T-helper 2 cell treated with Interferon-gamma antibody and Interleukin-4, amounts not matched to agents 100 ng/mL and 5 ng/mL, for 36 hours (primary cell): ENCODE measurements around the gene PROC. TPM values are rescaled to one million over a fixed set of nuclear protein-coding genes. Genes with fewer than 3 reads are reported as not detected.
"Not testable (repeated sequence)": the region's sequence is repeated elsewhere in the genome, so short reads cannot be mapped to it uniquely, and the experiment has no call there.

Source experiments
- intact Hi-C: fragments of 100-400 bp; cut with micrococcal nuclease; formaldehyde crosslinking; loops from one replicate; pipeline ENCODE4 v1.15.1; 2023
- total RNA-seq: library from RNA; stranded (reverse); gene quantifications from 2 replicates; pipeline ENCODE4 v1.2.3, GENCODE V29; 2022

The PROC gene
- total RNA-seq, 1 donor from 2014 or later = not detected

DNA sequence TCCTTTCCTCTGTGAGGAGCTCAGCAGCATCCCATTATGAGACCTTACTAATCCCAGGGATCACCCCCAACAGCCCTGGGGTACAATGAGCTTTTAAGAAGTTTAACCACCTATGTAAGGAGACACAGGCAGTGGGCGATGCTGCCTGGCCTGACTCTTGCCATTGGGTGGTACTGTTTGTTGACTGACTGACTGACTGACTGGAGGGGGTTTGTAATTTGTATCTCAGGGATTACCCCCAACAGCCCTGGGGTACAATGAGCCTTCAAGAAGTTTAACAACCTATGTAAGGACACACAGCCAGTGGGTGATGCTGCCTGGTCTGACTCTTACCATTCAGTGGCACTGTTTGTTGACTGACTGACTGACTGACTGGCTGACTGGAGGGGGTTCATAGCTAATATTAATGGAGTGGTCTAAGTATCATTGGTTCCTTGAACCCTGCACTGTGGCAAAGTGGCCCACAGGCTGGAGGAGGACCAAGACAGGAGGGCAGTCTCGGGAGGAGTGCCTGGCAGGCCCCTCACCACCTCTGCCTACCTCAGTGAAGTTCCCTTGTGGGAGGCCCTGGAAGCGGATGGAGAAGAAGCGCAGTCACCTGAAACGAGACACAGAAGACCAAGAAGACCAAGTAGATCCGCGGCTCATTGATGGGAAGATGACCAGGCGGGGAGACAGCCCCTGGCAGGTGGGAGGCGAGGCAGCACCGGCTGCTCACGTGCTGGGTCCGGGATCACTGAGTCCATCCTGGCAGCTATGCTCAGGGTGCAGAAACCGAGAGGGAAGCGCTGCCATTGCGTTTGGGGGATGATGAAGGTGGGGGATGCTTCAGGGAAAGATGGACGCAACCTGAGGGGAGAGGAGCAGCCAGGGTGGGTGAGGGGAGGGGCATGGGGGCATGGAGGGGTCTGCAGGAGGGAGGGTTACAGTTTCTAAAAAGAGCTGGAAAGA is 7.6 kb downstream of the PROC start:
- intact Hi-C loops = loop anchor here (10.0 kb wide), 1 partner anchor 219 kb away; the partner anchor contains the start of gene GPR17

- intact Hi-C loops = loop anchor here (10.0 kb wide), 1 partner anchor 218 kb away; the partner anchor contains the start of gene GPR17
These were observed 8.5 kb downstream of the PROC start for GRCh38 chr2:127426501-127427354.

DNA sequence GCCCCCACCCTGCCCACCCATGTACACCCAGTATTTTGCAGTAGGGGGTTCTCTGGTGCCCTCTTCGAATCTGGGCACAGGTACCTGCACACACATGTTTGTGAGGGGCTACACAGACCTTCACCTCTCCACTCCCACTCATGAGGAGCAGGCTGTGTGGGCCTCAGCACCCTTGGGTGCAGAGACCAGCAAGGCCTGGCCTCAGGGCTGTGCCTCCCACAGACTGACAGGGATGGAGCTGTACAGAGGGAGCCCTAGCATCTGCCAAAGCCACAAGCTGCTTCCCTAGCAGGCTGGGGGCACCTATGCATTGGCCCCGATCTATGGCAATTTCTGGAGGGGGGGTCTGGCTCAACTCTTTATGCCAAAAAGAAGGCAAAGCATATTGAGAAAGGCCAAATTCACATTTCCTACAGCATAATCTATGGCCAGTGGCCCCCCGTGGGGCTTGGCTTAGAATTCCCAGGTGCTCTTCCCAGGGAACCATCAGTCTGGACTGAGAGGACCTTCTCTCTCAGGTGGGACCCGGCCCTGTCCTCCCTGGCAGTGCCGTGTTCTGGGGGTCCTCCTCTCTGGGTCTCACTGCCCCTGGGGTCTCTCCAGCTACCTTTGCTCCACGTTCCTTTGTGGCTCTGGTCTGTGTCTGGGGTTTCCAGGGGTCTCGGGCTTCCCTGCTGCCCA is 9.3 kb downstream of the PROC start:
- intact Hi-C loops = loop anchor here (10.0 kb wide), 1 partner anchor 217 kb away; the partner anchor contains the start of gene GPR17

GRCh38 chr2:127428057-127428814 is 10.0 kb downstream of the PROC start:
- intact Hi-C loops = loop anchor here (10.0 kb wide), 1 partner anchor 217 kb away; the partner anchor contains the start of gene GPR17

- intact Hi-C loops = loop anchor here (10.0 kb wide), 1 partner anchor 216 kb away; the partner anchor contains the start of gene GPR17
These were observed 10.5 kb downstream of the PROC start for GRCh38 chr2:127428815-127429109.

DNA sequence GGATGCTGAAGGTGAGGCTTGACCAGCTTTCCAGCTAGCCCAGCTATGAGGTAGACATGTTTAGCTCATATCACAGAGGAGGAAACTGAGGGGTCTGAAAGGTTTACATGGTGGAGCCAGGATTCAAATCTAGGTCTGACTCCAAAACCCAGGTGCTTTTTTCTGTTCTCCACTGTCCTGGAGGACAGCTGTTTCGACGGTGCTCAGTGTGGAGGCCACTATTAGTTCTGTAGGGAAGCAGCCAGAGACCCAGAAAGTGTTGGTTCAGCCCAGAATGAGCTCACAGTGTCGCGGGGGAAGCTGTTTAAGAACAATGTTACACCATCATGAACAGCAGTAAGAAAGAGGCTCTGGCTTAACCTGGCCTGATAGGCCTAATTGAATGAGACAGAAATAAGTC is 11.1 kb downstream of the PROC start:
- intact Hi-C loops = loop anchor here (10.0 kb wide), 1 partner anchor 216 kb away; the partner anchor contains the start of gene GPR17

DNA sequence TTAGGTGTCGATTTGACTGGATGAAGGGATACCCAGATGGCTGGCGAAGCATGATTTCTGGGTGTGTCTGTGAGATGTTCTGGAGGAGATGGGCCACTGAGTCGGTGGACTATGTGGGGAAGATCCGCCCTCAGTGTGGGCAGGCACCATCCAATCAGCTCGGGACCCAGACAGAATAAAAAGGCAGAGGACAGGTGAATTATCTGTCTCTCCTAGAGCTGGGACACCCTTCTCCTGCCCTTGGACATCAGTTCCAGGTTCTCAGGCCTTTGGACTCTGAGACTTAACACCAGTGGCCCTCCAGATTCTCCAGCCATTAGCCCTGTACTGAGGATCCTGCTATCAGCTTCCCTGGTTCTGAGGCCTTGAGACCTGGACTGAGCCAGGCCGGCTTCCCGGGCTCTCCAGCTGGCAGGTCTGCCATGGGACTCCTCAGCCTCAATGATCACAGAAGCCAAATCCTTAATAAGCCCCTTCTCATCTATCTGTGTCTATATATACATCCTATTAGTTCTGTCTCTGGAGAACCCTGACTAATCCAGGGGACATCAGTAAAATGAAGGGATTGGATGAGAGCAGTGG is 11.7 kb downstream of the PROC start:
- intact Hi-C loops = loop anchor here (10.0 kb wide), 1 partner anchor 215 kb away; the partner anchor contains the start of gene GPR17

- intact Hi-C loops = no loop called here
These were observed 13.3 kb downstream of the PROC start for GRCh38 chr2:127431408-127432023.

DNA sequence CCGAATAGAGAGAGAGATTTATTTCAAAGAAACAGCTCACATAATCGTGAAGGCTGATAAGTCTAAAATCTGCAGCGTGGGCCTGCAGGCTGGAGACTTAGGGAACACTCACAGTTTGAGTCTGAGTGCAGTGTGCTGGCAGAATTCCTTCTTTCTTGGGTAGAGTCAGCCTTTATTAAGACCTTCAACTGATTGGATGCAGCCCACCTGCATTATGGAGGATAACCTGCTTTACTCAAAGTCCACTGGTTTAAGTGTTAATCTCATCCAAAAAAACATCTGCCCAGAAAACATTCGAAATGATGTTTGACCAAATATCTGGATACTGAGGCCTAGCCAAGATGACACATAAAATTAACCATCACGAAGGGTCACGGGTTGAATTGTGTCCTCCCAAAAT is 16.3 kb downstream of the PROC start:
- intact Hi-C loops = no loop called here

- intact Hi-C loops = no loop called here
These were observed 18.8 kb downstream of the PROC start for GRCh38 chr2:127437056-127437455.

DNA sequence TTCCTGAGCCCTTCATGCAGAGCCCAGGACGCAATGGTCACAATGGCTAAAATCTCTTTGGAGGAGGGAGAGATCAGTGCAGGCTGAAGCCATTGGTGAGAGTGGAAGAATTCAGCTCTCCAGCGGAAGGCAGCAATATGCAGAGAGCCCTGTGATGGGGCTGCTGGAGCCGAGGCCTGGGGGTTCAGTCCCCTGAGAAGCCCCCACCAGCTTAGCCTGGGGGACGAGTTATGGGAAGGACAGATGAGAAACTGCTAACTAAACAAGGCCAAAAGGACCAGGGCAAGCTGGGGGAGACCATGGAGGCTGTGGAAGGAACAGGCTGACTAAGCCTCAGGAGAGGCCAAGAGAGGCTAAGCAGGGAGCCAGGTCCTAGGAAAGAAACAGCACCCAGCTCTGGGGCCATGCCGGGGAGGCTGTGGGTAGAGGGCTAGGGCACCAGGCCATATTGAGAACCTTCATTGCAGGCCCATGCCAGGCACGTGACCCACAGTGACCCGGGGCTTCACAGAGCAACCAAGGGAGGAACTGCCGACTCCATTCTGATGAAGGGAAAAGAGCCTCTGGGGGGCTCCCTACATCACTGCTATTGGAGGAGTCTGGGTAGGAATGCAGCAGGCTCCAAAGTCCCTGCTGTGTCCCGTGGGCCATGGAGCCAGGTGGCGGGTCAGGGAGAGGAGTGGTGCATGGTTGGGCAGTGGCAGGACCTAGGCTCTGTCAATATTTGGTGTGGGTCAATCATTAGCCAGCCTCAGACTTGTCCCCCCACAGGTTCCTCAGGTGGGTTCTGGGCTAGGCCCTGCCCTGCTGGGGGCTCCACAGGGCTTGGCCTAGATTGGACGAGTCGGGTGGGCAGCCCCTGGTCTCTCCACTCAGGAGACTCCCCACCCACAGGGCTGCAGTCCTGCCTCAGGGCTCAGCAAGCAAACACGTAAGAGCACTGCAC is 19.8 kb downstream of the PROC start:
- intact Hi-C loops = no loop called here

DNA sequence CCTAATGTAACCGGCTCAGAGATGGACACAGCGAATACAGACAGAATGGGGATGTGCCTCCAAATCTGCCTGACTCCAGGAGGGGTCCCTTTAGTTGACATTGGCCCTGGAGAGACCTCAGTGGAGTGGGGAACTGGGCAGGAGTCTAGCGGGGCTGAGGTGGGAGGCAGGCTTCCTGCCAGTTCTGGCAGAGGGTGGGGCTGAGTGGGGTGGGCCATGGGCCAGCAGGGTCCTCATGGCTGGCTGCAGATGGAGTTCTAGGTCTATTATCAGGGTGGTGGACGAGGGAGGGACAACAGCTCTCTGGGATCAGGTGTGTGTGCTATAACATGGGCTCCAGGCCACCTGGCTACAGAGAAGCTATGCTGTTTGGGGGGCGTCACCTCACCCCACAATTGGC is 21.1 kb downstream of the PROC start:
- intact Hi-C loops = no loop called here

GRCh38 chr2:127448526-127448925 is 30.3 kb downstream of the PROC start:
- intact Hi-C loops = no loop called here

GRCh38 chr2:127449414-127449813 is 31.2 kb downstream of the PROC start:
- intact Hi-C loops = no loop called here

DNA sequence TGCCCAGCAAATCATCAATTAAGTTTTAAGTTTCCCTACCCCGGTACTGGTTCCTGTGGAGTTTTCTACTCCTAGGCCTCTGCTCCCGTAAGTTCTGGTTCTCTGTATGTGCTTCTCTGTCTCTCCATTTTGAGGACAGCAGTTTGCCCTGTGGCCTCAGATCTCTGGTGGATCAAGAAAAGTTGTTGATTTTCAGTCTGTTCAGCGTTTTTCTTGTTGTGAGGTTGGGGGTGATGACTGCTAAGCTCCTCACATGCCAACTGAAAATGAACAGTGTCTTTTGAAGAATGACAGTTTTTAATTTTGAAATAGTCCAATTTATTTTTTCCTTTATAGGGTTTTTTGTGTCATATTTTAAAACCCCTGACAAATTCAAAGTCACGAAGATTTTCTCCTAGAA is 31.7 kb downstream of the PROC start:
- intact Hi-C loops = no loop called here

GRCh38 chr2:127451981-127452380 is 33.8 kb downstream of the PROC start:
- intact Hi-C loops = no loop called here

DNA sequence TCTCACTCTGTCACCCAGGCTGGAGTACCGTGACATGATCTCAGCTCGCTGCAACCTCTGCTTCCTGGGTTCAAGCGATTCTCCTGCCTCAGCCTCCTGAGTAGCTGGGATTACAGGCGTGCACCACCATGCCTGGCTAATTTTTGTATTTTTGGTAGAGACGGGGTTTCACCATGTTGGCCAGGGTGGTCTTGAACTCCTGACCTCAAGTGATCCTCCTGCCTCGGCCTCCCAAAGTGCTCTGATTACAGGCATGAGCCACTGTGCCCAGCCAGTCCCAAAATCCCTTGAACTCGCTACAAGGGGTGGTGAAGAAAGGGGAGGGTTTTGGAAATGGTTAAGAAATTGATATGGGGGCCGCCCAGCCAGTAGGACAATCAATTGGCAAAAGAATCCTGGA is 34.2 kb downstream of the PROC start:
- intact Hi-C loops = not testable (repeated sequence)

DNA sequence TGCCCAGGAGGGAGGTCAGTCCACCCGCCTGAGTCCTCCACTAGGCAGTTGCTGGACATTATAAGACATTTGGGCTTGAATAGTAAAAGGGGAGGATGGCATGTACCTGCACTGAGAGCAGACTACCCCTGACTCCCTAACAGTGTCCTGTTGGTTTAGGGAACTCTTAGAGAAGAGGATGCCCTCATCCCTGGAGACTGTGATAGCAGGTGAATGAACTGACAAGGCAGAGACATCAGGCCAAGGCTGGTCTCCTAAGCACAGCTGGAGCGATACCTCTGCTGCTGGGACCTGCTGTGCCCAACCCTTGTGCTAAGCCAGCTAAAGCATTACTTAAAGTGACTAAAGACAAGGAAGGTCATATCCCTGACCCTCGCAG is 34.8 kb downstream of the PROC start:
- intact Hi-C loops = no loop called here
